OCI-LY7 (cell line): Measurements from ENCODE around the gene AKAP9.
"Not testable (repeated sequence)": the region's sequence is repeated elsewhere in the genome, so short reads cannot be mapped to it uniquely, and the experiment has no call there.

Experiments used
- EZH2phosphoT487 ChIP-seq: fragments of 200-600 bp; sonication (generic); IDR thresholded peaks from 2 replicates; pipeline ENCODE4 v1.6.1; 2018; ENCODE audit warnings: low read depth, borderline replicate concordance, mild to moderate bottlenecking, mixed run types, antibody characterized with exemption, low read length, moderate library complexity, mixed read lengths
- TF ChIP-seq, protein P1 (sequence below): fragments of 200-600 bp; sonication (generic); conservative IDR thresholded peaks from 2 replicates; pipeline ENCODE4 v1.5.1; 2014; ENCODE audit warnings: mild to moderate bottlenecking, antibody characterized with exemption, low read length, moderate library complexity, mixed read lengths

DNA sequence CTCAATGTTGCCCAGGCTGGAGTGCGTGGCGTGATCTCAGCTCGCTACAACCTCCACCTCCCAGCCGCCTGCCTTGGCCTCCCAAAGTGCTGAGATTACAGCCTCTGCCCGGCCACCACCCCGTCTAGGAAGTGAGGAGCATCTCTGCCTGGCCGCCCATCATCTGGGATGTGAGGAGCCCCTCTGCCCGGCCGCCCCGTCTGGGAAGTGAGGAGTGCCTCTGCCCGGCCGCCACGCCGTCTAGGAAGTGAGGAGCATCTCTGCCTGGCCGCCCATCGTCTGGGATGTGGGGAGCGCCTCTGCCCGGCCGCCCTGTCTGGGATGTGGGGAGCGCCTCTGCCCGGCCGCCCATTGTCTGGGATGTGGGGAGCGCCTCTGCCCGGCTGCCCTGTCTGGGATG lies 86.0 kb downstream of the AKAP9 start:
- TF ChIP-seq, protein P1, sequence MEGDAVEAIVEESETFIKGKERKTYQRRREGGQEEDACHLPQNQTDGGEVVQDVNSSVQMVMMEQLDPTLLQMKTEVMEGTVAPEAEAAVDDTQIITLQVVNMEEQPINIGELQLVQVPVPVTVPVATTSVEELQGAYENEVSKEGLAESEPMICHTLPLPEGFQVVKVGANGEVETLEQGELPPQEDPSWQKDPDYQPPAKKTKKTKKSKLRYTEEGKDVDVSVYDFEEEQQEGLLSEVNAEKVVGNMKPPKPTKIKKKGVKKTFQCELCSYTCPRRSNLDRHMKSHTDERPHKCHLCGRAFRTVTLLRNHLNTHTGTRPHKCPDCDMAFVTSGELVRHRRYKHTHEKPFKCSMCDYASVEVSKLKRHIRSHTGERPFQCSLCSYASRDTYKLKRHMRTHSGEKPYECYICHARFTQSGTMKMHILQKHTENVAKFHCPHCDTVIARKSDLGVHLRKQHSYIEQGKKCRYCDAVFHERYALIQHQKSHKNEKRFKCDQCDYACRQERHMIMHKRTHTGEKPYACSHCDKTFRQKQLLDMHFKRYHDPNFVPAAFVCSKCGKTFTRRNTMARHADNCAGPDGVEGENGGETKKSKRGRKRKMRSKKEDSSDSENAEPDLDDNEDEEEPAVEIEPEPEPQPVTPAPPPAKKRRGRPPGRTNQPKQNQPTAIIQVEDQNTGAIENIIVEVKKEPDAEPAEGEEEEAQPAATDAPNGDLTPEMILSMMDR = not testable (repeated sequence)
- not testable (repeated sequence) for TF ChIP-seq EZH2phosphoT487
